ENCODE measurements around the gene SCUBE2.

Gene SCUBE2

DNA sequence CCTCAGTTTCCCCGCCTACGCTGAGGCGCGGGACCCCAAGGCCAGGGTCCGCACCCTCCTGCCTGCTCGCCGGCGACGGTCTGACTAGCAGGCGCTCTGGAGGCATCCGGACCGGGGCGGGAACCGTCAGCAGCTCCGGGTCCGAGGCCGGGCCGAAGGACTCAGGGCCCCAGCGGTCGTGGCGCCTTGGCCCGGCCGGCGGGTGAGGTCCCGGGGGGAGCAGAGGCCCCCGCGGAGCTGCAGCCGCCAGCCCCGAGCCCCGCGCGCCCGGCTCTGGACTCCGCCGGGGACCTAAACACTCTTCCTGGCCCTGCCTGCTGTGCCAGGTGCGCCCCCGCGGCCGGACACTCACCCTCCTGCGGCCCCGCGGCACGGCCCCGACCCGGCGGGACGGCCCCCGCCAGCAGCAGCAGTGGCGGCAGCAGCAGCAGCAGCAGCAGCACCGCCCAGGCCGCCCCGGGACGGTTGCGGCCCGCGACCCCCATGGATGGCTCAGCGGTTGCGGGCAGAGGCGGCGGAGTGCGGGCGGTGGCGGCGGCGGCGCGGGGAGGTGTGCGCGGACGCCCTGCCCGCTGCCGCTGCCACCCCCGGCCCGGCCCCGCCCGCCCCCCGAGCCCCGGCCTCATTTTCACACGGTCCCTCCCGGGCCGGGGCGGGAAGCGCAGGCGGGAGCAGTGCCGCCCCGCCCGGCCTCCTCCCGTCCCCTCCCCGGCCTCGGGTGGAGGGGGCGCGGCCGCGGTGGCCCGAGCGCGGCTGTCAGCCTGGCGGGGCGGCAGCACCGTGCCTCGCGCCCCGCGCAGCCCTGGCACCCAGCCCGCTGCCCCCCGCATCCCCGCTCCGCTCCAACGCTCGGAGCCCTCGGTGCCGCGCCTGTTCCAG lies at the start of gene SCUBE2:
SCUBE2 (minus strand) TSS at position 556 of the 879 bp plus-strand sequence; CDS start at position 485, 71 bp downstream.
- ATAC-seq: peak; percentile 20

DNA sequence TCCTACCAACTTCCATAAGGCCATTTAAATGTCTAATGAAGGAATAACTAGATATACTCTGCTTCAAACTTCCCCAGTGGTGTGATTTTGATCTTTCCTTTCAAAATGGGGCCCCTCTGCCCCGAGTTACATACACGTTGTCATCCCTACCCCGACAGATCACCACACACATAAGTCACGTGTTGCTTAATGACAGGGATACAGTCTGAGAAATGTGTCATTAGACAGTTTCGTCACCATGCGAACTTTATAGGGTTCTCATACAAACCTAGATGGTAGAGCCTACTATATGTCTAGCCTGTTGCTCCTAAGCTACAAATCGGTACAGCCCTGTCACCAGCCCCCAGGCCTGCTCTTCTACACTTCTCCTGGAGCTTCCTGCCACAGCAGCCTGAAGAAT lies 49.8 kb upstream of the SCUBE2 start:
- DNase-seq: no peak
- ATAC-seq: no peak

More for the DNA sequence above, at the start of gene SCUBE2:
- DNase-seq: no peak

DNA sequence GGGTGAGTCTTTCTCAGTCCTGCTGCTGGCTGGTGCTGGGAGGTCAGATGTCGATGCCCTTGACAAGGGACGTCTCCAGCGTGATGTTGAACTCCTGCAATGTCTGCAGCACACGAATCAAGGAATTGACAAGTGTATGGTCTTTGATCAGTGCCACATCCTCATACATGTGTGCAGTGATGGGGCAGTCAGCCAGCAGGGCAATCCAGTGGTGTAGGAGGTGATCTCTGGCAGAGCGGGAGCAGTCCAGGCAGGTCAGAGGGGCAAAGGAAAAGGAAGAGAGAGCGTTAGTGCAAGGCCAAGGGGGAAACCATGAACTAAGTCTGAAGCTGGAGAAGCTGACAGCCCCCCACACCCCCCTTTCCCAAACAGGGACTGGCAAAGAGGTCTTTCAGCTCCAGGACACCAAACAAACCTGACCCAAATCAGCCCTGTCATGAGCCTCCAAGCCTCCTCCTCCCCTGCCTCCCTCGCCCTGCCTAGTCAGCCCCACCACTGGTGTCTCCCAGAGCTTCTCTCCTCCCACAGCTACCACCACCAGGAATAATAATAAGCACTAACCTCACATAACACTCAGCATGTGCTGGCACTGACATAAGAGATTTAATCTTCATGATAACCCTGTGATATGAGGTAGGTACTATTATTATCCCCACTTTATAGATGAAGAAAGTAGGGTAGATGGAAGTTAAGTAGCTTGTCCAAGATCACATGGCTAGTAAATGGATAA lies 48.4 kb upstream of the SCUBE2 start:
- ATAC-seq: no peak
- DNase-seq: no peak

DNA sequence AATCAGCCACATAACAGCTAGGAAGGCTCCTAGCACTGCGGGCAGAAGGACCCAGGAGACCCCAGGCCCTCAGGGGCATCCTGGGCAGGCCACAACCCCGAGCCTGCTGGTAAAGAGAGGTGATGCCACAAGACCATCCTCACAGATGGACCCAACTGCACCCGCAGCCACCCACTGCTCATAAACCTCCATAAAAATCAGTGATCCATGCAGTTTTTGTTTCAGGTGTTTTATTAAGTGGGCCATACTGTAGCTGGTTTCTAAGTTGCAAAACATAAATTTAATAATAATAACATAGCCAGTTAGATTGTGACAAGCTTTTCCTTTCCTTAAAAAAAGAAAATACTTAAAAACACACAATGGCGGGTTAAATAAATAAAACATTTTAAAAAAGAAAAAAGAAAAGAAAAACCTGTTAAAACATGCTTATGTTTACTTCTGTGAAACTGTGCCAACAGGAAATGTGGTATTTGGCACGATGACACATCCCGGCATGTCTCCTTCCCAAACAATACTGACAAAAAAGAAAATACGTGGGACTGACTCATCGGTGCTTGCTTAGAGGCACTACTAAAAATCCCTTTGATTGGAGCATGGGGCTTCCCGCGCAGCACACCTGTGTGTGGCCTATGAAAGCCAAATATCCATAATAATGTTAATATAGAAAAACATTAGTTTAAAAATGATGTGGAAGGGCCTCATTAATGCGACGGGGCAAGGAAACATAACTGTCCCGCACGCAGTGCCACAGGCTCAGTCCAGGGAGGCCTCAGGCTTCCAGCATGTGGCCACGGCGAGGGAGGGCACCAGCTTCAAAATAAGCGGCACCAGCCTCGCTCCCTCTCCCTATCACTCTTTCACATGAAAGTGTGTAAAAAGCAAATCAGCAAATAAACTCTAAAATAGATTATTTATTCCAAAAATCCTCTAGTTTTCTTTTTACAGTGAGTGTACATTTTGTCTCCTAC lies 47.5 kb upstream of the SCUBE2 start:
- DNase-seq (no peak), ATAC-seq (no peak)

DNA sequence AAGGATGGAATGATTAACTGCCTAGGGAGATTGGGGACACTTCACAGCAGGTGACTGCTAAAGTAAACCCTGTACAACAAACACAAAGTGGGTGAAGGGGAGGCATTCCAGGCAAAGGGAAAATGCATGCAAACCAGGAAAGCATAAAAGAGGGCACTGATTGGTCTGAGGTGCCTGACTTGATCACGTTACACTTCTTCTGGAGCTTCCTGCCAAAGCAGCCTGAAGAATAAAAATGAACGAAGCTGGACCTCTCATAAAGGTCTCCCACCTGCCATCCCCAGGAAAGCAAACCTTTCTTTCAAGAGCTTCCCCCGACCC lies 46.7 kb upstream of the SCUBE2 start:
- no peak for ATAC-seq

DNA sequence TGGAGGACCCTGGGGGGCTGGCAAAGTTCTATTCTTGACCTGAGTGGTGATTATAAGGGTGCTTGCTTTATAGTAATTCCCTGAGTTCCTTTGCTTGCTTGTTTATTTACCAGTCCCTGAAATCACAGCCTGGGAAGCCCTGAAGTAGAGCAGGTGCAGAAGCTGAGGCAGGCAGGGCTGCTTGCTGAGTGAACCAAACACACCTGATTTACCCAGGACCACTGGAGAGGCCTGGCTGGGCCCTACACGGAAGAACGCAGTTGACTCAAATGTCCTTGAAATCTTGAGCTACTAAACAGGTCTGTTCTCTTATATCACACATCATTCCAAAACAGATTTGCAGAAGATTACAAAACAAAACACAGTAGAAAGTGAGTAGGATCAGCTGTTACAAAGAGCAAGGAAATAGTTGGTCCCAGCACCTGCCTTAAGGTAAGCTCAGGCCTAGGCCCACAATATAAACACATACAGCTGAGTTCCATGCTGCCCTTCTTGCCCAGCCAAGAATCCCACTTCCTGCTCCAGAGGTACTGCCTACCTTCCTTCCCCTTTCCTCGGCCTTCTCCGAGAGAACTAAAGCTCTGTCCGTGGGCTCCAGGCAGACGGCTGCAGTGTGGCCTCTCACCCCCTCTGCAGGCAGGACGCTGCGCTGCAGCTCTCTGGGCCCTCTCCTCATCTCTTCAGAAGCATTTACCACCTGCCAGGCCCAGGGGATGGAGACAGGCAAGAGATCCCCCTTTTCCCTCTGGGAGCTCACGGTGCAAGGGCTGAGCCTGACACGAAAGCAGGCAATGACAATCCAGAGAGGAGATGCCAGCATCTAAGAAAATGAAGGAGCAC lies 46.1 kb upstream of the SCUBE2 start:
- ATAC-seq (peak; percentile 77), DNase-seq (peak; percentile 73)

More for the DNA sequence above, 46.7 kb upstream of the SCUBE2 start:
- no peak for DNase-seq

DNA sequence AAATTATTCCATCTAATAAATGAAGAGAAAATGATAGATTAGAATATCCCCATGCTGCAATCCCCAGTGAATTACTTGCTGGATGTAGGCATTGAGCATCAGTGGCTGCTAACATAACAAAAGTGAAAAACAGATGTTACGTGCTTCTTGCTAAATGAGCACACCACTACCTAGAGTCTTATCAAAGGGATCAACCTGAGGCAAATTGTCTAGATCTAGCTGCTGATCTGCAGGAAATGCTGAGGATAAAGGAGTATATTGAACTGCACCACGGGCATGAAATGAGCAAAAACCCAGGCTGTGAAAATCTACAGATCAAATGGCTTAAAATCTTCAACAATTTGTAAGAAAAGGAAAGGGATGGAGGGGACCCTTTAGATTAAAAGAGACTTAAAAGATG lies 45.3 kb upstream of the SCUBE2 start:
- ATAC-seq: no peak
- no peak for DNase-seq

DNA sequence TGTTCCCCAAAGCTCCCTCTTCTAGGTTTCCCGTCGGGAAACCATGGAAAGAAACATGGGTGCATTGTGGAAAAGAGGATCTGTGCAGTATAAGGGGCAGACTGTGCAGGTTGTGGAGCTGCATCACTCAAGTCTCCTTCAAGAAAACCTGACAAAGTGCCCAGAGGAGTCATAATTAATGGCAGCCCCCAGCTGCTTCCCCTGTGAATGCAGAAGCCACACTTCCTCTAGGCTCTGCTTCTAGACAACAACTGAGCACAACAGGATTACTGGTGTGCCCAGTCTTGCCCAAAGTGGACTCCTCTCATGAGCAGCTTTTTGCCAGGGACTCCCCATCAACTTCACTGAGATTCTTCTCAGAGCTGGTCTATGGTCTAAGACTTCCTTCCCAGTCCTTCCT lies 42.6 kb upstream of the SCUBE2 start:
- no peak for ATAC-seq
- DNase-seq: no peak

DNA sequence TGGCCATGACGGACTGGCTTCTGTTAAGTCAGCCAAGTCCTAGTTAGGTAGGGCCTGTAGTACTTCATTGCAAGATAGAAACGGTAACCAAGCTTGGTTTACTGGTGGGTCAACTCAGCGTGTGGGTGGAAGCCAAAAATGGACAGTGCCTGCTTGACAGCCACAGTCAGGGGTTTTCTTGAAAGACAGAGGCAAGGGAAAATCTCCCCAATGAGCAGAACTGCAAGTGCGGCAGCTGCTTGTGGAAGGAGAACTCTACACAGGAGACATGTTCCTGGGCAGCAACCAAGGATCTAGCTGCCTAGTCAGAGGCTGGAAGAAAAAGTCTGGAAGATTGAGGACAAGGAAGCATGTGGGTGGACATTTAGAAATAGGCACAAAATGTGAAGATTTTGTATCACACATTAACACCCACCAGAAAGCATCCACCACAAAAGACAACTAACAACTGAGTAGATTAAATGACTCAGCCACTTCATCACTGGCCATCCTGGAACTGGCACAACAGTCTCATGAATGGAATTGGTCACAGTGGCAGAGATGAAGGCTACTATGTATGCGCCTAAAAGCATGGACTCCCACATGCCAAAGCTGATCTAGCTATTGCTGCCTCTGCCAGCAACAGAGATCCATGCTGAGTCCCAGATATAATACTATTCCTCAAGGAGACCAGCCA lies 40.9 kb upstream of the SCUBE2 start:
- DNase-seq (no peak), ATAC-seq (no peak)

DNA sequence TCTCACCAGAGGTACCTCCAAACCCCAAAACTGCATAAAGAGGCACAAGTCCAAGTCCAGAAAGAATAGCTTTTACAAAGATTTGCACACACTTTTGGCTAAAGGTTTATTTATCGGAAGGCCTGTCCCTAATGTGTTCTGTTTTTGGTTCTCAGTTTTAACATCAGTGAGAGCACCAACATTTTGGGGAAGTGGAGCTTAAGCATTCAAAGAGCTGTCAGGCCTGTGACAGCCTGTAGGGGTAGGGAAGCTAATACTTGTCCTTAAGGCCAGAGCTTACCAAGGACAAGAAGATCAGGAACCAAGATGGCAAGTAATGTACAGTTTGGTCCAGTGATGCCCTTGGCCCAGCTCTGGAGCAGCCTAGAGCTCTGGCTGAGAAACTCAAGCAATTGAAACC lies 38.9 kb upstream of the SCUBE2 start:
- no peak for DNase-seq
- ATAC-seq: no peak

DNA sequence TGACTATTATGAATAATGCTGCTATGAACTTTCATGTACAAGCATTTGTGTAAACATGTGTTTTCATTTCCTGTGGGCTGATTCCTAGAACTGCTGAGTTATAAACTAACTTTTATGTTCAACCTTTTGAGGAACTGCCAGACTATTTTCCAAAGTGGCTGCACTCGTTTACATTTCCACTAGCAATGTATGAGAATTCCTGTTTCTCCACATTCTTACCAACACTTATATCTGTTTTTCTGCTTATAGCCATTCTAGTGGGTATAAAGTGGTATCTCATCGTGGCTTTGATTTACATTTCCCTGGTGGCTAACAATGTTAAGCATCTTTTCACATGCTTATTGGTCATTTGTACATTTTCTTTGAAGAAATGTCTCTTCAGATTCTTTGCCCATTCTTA lies 35.2 kb upstream of the SCUBE2 start:
- ATAC-seq: no peak

DNA sequence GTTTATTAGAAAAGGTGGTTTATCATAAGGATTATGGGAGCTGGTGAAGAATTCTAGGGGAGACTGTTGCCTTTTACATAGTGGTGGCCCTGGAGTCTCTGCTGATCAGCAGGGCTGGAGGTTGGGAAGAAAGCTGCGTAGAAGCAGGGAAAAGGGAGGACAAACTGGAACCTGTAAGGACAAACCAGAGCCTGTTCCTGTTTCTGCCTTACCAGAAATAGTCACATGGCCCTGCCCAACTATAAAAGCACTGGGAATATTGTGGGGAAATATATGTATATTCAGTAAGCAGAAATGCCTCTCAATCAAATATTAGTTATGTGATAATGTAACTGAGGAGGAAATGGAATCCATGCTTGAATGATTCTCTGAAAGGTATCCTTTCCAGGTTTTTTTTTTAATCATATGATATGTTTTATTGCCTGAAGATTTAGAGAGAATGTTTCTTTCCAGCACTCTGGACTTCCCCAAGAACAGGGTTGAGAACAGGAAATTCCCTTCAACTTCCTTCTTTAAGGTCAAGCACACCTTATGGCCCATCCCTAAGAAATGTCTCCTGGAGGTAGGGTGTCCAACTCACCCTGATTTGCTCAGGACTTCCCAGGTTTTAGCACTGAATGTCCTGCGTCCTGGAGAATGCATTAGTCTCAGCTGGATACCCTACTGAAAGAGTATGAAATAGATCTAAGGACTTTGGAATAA lies 33.9 kb upstream of the SCUBE2 start:
- ATAC-seq: no peak
- no peak for DNase-seq

More for the DNA sequence above, 35.2 kb upstream of the SCUBE2 start:
- no peak for DNase-seq

DNA sequence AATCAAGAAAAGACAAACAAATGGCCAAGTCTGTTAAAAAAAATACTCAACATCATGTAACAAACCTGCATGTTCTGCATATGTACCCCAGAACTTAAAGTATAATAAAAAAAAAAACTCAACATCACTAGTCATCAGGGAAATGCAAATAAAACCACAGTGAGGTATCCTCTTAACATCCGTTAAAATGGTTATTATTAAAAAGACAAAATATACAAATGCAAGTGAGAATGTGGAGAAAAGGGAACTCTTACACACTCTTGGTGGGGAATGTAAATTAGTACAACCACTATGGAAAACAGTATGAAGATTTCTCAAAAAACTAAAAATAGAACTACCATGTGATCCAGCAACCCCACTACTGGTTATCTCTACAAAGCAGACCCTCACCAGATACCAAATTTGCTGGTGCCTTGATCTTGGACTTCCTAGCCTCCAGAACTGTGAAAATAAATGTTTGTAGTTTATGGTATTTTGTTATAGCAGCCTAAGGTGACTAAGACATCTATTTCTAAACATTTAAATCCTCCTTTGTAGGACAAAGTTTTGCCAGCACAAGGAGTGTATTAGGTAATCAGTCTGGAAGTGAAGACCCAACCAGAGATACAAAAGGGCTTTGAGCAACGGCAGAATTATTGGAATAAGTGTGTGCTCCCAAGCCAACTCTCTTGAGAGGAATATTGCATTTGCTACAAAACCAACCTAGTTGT lies 32.4 kb upstream of the SCUBE2 start:
- ATAC-seq: no peak
- no peak for DNase-seq

DNA sequence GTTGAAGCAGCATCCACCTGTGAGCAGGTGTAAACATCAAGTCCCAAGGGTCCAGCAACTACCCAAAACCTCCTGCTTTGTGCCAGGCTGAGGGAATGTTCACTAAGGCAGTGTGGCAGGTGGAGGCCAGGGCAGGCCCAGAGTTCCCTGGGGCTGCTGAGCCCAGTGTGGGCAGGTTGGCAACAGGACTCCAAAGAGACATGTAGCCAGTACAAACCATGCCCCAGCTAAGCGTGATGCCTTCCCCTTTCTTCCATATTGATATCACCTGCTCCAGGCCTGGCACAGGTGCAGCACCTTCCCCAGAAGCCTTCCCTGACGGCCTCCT lies 30.0 kb upstream of the SCUBE2 start:
- no peak for ATAC-seq
- no peak for DNase-seq

DNA sequence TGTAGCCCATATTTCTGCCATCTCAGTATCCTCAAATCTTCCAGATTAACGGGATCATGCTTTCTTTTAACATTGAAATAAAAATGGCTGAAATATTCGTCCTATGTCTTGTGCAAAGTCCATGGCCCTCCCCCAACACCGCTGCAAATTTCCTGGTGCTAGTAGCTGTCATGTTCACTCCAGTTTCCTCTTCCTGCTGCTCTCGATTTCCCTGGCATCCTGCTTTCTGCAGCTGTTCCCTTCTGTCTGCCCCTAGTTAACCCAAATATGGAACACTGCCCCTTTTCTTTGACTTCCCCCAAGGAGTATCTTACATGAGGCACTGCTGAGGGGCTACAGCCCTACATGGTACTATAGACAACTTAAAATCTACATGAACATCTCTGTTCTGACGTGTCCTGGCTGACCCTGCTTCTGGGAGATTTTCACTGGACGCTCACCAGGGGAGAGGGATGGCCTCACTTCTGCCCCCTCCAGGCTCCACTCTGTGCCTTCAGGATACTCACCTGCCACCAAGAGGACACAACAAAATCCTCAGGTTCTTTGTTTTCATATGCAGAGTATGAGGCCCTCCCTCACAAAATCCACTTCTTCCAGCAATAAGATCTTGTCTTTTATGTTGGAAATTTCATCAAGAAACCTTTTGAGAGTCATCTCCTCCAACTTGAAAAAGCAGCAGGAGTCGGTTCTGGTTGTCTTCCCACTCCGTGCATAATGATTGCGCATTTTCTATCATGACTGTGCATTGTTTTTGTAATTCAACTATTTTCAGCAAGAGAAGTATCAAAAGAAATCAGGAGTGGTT lies 29.5 kb upstream of the SCUBE2 start:
- ATAC-seq (no peak), DNase-seq (no peak)

DNA sequence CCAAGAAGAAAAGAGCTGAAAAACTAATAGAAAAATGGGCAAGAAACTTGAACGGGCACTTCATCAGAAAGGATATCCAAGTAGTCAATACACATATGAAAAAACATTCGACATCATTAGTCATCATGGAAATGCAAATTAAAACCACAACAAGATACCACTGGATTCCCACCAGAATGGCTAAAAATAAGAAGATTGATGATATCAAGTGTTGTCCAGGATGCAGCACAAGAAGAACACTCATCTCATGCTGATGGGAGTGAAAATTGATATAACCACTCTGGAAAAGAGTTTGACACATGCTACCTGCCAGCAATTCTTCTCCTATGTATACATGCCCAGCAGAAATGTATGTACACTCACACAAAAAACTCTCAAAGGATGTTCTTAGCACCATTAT lies 26.9 kb upstream of the SCUBE2 start:
- DNase-seq: no peak
- ATAC-seq: no peak

DNA sequence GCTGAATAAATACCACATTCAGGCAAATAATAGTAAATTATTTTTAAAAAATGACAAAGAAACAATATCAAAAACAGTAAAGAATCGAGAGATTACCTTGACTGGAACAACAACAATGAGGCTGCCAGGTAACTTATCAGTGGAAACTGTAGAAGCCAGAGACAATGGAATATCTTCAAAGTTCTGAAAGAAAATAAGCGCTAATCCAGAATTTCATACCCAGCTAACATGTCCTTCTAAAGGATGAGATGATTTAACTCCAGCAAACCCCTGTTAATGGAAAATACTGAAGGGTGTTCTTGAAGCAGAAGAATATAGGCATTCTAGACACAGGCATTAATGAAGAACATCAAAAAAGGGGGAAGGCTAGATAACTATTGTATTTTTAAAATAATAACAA lies 20.7 kb upstream of the SCUBE2 start:
- ATAC-seq (no peak), DNase-seq (no peak)

DNA sequence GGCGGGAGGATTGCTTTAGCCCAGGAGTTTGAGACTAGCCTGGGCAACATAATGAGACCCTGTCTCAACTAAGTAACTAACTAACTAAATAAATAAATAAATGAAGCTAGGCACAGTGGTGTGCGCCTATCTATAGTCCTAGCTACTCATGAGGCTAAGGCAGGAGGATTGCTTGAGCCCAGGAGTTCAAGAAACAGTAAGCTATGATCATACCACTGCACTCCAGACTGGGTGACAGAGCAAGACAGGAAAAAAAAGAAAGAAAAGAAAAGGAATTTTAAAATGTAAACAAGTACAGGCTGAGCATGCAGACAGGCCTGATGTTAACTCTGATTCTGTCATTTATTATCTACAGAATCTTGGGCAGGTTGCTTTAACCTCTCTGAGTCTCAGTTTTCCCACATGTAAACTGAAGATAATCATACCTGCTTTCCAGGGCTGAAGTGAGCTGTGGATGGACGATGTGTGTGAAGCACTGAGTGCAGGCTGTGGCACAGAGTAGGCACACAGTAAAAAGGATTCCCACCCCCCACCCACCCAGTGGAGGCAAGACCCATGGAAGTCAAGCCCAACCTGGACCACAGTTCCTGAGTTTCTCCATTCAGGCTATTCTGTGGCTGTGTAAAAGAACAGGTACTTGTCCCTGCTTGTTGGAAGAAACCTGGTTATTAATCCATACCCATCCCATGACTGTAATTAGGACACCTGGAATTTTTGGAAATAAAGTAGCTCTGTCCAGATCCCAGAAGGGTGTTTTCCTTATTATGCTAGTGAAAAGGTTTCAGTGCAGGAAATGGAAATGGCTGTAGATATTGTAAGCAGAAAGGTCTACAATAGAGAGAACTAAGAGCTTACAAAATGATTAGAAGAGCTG lies 18.7 kb upstream of the SCUBE2 start:
- DNase-seq: no peak
- no peak for ATAC-seq

Measured in stimulated activated naive CD8-positive, alpha-beta T cell treated with anti-CD3 and anti-CD28 coated beads, Interleukin-15, Interleukin-2, amounts not matched to agents 100 U/mL and 50 U/mL, for 24 hours (primary cell).